NCI-H2107 (cell line): ENCODE measurements around the gene OR9G1.
"Not testable (repeated sequence)": the region's sequence is repeated elsewhere in the genome, so short reads cannot be mapped to it uniquely, and the experiment has no call there.

ENCODE experiments used
- DNase-seq: peaks from one replicate; lab custom pipeline; 2025; lab: John Stamatoyannopoulos, UW

OR9G1 gene, protein sequence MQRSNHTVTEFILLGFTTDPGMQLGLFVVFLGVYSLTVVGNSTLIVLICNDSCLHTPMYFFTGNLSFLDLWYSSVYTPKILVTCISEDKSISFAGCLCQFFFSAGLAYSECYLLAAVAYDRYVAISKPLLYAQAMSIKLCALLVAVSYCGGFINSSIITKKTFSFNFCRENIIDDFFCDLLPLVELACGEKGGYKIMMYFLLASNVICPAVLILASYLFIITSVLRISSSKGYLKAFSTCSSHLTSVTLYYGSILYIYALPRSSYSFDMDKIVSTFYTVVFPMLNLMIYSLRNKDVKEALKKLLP

DNA sequence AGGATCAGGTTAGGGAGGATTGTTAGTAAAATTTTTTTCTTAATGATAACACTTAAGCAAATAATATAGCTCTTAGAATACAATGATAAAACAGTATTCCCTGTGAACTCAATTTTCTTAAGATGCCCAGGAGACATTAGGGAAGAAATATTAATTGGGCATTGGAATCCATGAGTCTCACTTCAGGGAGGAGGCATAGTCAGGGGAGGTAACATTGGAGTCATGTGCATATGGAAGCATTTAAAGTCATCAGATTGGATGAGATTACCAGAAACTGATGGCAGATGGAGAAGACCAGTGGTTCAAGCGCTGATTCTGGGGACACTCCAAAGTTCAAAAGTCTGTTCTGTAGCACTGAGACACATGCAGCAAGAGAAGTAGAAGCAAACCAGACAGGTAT, at the start of gene OR9G1:
TSS of gene OR9G1 (plus strand) at position 301 of the 400 bp plus-strand sequence. CDS start 1,293 bp downstream, outside the sequence.
- no peak for DNase-seq

DNA sequence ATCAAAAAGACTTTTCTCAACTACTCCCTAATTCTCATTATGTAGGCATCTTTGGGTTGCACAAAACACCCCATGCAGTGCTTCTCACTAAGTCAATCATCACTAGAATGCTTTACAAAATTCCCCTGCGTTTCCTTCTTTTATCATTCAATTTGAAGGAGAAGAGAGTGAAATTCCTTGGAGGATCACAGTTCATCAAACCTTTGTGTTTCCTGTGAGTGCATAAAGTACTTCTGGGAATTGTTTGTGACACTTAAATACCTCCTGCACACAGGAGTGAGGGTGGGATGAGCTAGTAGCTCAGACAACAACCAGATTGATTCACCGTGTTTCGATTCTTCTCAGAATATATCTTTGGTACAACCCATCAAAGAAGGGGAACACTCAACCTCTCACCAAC, 39.1 kb upstream of the OR9G1 start:
- DNase-seq, result no peak

DNA sequence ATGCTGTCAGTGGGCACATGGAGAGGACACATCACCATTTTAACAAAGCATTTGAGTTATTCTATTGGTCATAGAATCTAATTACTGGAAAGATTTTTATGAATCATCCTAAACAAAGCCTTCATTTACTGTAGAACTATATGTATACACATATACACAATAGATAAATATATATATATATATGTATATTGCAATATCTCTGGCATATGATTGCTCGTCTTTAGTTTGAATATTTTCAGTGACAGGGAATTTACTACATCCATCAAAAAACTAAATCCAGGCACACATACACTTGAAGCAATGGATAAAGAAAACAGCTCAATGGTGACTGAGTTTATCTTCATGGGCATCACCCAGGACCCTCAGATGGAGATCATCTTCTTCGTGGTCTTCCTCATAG, 35.5 kb upstream of the OR9G1 start, which contains the start of gene OR5AR1:
TSS of gene OR5AR1 (plus strand) at position 301 of the 400 bp plus-strand sequence. CDS start at position 301, 0 bp downstream.
- no peak for DNase-seq

DNA sequence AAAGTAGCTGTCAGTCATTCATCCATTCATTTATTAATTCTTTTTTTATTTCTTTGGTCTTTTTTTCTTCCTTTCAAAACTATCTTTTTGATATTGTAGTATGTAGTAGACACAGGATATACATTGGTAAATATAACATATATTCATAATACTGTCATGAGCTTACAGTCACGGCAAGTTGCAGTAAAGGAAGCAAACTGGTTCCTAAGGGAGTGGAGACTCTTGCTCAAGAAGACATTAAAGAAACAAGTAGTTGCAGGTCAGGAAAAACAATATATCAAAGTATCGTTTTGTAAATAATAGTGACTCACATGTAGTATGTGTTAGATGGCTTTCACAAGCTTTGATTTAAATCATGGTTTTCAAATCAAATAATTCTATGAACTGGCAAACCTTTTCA, 27.9 kb upstream of the OR9G1 start:
- DNase-seq, result no peak

DNA sequence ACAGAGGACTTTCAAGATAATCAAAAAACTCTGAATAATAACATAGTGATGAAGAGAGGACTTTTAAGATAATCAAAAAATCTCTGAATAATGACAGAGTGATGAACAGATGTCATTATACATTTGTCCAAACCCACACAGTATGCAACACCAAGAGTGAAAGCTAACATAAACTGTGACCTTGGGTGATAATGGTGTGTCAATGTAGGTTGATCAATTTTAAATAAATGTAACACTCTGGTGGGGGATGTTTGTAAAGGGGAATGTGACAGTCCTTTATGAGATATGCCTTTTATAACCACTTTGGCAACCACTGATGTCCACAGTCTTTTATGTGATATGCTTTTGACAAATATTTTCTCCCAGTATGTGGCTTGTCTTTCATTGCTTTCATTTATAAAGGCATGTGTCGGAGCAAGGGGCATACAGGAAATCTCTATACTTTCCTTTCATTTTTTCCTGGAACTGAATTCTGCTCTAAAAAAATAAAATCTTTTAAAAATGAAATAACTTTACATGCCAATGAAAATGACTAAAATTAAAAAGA, 10.3 kb upstream of the OR9G1 start:
- DNase-seq, result no peak

DNA sequence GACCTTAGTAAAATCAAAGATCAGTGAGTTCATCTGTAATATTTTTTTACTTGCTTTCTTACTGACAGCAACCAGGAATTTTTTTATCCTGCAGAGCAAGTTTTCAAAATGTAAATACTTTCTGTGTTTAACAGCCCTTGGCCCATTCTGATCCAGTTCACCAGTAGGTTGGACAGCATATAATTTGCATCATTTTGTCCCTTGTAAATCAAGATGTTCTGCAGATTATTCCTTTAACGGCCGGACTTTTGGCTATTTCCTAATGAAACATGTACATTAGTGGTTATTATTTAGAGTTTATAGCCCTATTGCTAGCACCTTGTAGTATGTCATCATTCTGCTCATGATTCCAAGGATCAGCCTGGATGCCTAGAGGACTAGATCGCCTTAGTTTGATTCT, 7.7 kb upstream of the OR9G1 start:
- not testable (repeated sequence) for DNase-seq

DNA sequence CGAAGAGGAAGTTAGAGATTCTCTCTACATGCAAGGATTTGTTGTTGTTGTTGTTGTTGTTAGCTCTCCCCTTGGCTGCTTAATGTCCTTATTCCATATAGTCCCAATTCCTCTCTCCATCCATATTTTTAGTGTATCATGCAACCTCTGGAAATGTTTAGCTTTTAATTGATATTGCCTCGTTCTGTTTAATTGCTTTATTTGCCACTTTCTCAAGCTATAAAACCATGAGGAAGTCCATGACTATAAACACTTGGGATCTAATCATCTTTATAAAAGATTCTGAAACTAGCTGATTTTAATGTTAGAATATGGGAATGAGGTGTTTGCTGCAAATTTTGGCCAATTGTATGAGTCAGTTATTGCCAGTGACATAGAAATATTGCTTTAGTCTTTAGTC, 5.5 kb upstream of the OR9G1 start:
- DNase-seq, result no peak

DNA sequence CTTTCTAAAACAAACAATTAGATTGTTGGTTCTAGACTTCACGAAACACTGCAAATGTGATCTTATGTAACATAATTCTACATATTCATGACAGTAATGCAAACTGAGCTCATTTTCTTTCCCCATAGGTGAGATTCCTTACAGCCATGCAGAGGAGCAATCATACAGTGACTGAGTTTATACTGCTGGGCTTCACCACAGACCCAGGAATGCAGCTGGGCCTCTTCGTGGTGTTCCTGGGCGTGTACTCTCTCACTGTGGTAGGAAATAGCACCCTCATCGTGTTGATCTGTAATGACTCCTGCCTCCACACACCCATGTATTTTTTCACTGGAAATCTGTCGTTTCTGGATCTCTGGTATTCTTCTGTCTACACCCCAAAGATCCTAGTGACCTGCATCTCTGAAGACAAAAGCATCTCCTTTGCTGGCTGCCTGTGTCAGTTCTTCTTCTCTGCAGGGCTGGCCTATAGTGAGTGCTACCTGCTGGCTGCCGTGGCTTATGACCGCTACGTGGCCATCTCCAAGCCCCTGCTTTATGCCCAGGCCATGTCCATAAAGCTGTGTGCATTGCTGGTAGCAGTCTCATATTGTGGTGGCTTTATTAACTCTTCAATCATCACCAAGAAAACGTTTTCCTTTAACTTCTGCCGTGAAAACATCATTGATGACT, 1.5 kb downstream of the OR9G1 start:
- no peak for DNase-seq

DNA sequence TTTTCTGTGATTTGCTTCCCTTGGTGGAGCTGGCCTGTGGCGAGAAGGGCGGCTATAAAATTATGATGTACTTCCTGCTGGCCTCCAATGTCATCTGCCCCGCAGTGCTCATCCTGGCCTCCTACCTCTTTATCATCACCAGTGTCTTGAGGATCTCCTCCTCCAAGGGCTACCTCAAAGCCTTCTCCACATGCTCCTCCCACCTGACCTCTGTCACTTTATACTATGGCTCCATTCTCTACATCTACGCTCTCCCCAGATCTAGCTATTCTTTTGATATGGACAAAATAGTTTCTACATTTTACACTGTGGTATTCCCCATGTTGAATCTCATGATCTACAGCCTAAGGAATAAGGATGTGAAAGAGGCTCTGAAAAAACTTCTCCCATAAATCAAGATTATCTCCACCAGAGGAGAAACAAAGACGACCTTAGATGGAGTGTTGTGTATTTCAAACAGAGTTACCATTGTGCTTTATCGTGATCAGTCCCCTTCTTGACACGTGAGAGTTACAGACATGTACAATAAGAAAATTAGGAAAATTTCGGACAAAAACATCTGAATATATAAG, 2.1 kb downstream of the OR9G1 start:
- DNase-seq, result no peak

DNA sequence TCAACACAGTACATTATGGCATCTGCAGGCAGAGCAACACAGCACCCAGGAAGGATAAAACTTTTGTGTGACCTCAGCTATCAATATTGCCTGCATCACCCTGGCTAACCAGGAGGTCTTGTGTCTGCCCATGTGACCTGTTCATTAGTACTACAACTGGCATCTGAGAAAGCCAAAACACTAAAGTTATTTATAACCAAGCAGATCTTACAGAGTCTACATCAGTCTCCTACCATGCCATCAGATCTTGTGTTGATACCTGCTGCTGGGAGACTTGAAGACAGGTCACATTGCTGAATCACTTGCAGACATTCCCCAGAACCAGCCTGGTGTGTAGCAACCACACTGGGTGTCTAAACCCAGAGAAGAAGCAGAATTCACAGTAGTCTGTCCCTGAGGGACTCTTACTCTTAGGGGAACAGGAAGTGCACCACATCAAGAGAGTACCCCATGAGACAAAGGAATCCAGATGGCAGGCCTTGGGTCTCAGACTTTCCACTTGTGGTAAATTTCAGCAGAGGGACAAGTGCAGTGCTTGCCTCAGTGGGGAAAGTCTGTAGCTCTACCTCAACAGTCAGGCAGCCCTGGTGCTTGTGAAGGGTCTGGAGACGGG, 7.0 kb downstream of the OR9G1 start:
- no peak for DNase-seq

DNA sequence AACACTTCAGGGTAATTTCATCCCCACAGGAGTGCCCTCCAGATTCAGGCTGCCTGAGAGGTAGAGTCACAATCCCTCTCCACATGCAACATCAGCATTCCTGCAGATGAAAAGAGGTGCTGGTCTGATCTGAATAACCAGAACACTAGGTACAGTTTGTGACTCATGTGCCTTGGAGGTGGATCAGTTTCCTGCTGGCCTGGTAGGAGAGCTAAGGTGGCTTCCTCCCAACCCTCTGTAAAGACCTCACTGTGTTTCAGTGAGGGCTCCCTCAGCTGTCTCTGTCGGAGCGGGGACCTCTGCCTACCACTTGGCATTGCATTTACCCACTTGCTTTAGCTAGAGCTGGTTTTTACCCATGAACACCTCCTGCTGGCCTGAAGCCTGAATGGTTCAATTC, 7.6 kb downstream of the OR9G1 start:
- DNase-seq, result no peak

DNA sequence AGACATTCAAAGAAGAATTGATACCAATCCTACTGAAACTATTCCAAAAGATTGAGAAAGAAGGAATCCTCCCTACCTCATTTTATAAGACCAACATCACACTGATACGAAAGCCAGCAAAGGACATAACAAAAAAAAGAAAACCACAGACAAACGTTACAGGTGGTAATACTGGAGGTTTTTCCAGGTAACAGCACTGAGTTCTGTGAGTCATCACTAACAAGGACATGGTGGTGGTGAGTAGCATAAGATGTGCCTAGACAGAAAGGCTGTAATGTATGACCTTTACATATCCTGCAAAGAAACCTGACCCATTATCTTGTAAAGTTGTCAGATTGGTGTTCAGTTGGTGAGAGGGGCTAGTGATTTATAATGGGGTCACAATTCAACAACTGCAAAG, 15.3 kb downstream of the OR9G1 start:
- DNase-seq, result no peak

DNA sequence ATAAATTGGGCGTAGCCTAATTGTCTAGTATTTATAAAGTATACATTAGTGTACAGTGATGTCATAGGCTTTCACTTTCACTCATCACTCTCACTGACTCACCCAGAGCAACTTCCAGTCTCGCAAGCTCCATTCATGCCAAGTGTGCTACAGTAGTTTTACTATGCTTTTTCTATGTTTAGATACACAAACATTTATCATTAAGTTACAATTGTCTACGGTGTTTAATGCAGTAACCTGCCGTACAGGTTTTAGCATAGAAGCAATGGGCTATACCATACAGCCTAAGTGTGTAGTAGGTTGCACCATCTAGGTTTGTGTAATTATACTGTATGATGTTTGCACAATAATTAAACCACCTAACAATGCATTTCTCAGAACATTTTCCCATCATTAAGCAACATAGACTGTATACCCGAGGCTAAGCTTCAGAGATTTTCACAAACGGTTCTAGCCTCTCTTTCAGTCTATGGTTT, 17.5 kb downstream of the OR9G1 start:
- DNase-seq, result no peak

DNA sequence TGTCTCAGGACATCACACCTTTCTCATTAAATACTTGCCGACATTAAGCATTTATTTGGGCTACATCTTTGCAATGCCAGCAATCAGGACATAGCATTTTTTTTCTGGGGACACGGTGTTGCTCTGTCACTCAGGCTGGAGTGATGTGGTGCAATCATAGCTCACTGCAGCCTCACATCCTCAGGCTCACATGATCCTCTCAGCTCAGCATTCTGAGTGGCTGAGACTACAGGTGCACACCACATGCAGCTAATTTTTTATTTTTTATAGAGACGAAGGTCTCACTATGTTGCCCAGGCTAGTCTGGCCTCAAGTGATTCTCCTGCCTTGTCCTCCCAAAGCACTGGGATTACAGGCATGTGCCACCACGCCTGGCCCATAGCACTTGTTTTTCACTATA, 21.6 kb downstream of the OR9G1 start:
- DNase-seq, result no peak

DNA sequence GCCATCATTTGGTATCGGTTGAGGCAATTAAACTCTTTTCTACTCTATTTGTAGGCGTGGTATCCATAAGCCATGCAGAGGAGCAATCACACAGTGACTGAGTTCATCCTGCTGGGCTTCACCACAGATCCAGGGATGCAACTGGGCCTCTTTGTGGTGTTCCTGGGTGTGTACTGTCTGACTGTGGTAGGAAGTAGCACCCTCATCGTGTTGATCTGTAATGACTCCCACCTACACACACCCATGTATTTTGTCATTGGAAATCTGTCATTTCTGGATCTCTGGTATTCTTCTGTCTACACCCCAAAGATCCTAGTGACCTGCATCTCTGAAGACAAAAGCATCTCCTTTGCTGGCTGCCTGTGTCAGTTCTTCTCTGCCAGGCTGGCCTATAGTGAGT, 41.2 kb downstream of the OR9G1 start:
- DNase-seq, result no peak

DNA sequence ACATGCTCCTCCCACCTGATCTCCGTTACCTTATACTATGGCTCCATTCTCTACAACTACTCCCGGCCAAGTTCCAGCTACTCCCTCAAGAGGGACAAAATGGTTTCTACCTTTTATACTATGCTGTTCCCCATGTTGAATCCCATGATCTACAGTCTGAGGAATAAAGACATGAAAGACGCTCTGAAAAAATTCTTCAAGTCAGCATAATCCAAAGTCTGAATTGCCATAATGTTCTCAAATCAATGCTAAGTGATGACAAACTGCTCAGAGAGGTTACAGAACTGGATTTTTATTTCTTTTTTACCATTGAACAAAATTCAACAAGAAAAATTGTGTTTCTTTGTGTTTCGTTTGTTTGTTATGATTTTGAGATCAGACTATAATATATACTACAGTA, 42.0 kb downstream of the OR9G1 start:
- DNase-seq, result no peak

DNA sequence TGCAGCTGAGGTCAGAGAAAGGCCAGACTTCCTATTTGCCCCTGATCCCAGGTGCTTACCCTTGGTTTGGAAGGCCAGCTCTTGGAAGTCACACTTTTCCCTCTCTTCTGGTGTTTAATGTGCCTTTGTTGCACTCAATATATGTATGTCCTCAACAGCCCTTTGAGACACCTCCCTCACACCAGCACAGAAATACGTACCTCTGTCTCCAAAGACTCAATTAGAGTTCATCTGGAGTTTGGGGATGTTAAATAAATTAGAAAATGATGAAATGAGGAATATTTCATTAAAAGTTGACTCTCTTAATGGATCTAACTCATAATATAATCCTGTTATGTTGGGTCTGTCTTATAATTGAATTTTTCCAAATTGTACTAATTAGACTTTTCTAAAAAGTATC, 49.7 kb downstream of the OR9G1 start, which contains the start of gene OR9G4:
TSS of gene OR9G4 (minus strand) at position 101 of the 400 bp plus-strand sequence. CDS start 4,931 bp downstream, outside the sequence.
- DNase-seq, result no peak

DNA sequence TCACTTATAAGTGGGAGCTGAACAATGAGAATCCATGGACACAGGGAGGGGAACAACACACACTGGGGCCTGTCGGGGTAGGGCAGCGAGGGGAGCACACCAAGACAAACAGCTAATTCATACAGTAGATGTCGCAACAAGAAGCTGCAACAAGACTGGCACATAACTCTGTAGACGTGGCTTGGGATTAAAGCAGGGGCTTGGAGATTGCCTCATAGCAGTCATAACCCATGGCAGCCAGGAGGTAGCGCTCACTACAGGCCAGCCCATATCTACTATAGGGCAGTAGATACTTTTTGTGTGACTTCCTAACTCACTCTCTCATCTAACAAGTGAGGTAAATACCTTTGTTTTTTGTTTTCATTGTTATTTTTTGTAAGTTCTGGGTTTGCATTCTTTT, 51.3 kb downstream of the OR9G1 start:
- no peak for DNase-seq

DNA sequence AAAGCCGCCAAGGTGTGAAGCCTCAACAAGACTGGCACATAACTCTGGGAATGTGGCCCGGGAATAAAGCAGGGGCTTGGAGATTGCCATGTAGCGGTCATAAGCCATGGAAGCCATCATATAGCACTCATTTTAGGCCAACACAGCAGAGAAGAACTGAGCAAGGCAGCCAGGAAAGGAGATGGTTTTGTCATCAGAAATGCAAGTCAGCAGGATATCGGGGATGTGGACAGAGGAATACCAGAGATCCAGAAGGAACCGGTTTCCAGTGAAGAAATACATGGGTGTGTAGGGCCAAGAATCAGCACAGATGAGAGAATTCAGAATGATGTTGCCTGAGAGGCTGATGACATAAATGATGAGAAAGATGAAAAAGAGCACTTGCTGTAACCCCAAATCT, 52.6 kb downstream of the OR9G1 start:
- DNase-seq, result no peak
